HG02938 (cell line): ENCODE data around the gene FLAD1.
A peak's percentile ranks its signal among the peaks of the same experiment; 100 is the strongest.

Experiments used
- ATAC-seq: cut with Tn5 transposase; IDR thresholded peaks from one replicate; pipeline ENCODE4 v1.9.1; 2021; ENCODE audit warnings: mild to moderate bottlenecking, moderate library complexity; ENCODE audit not compliant: unreplicated experiment

Gene FLAD1

GRCh38 chr1:154982897-154983648 is at the start of gene FLAD1:
Gene FLAD1, plus strand, starts transcription at chr1:154983344. Its CDS starts 351 bp downstream, at chr1:154983695.
- ATAC-seq: peak; percentile 96

DNA sequence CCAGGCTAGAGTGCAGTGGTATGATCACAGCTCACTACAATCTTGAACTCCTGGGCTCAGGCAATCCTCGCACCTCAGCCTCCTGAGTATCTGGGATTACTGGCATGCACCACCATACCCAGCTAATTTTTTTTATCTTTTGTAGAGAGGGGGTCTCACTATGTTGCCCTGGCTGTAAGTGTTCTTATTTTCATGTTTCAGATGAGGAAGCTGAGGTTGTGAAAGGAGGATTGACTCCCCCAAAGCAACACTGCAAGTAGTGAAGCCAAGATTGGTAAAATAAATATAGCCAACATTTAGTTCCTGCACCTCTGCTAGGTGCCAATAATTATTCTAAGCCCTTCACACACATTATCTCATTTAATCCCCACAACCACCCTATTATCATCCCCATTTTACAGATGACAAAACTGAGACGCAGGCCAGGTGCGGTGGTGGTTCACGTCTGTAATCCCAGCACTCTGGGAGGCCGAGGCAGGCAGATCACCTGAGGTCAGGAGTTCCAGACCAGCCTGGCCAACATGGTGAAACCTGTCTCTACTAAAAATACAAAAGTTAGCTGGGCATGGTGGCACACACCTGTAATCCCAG is 48.7 kb upstream of the FLAD1 start:
- ATAC-seq: no peak

- no peak for ATAC-seq
Measured at GRCh38 chr1:154935749-154936554, 47.2 kb upstream of the FLAD1 start.

GRCh38 chr1:154936555-154937084 is 46.5 kb upstream of the FLAD1 start, which contains the start of gene PMVK:
Gene PMVK, minus strand, starts transcription at chr1:154936719. Its CDS starts 34 bp downstream, at chr1:154936685.
- ATAC-seq: peak; percentile 64

DNA sequence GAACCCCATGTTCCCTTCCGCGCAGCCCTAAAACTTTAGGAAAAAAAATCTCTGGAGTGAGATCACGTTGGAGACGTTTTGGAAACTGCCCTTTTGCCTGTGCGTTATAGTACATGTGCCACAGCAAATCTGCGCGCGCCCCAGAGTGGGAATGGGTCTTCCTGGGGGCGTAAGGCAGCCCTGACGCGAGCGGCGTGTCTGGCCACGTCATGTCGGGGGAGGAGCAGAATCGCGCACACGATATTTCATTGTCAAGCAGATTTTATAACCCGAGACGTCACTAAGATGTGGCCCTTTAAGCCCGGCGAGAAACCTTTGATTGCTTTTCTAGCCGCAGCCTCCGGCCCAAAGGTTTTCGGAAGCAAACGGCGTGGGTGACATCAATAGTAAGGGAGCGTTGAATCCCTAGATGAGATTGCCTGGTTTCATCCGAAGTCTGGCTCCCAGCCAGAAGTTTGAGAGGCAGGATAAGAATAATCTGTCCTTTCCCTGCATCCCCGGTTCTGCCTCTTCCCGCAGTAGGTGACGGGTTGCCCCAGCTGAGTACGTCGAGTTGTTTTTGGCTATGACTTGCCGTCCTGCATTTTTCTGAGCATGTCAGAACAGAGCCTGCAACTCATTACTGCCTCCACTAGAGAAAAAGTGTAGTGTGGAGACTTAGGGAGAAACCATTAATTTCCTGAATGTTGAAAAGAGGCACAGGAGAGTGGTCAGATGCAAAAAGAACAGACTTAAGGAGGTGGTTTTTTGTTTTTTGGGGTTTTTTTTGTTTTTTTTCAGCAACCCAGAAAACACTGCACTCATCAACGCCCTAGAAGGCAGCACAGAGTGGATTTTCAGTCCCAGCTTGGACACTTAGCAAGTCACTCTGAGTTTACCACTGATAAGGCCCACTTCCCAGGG is 45.8 kb upstream of the FLAD1 start:
- ATAC-seq: peak; percentile 54

DNA sequence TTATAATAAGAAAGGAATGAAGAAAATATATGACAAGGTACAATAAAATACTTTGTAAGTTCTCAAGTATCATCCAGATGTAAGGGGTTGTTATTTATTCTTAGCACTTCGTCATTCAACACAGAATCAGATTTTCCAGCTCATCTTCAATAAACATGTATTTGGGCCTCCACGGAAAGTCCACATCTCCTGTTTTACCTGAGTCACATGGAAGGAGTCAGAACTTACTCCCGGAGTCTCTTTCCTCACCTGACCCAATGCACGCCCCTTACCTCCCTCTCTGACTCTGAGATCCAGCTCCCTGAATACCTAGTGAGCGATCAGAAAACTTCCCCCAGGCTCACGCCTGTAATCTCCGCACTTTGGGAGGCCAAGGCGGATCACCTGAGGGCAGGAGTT is 45.2 kb upstream of the FLAD1 start:
- no peak for ATAC-seq

DNA sequence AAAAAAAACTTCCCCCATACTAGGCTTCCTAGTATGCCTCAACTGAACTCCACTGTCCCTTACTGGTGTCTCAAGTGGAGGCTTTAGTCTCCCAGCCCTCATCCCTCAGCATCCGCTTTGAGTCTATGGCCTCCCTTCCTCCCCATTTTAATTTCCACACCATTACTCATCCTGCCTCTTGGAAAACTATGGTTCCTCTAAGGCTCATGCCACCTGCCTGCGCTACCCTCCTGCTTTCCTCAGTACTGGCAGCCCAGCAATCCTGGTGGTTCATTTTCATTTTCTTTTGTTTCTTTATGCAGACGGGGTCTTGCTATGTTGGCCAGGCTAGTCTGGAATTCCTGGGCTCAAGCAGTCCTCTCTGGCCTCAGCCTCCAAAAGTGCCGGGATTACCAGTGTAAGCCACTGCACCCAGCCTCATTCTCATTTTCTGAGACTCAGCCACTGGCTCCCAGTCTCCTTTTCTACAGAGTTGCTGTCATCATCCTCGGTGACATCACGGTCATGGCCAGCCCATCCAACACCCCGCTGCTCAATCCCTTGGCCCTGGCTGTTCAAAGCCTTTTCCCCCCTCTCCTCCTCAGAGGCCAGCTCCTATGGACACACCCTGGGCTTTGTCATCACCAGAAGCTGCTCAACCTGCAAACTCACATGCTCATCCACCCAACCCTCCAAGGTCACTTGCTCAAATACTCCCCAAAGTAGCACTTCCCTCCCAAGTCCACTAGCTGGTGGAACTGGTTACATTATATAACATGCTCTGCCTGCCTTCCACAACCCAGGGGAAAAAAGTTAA is 44.3 kb upstream of the FLAD1 start:
- no peak for ATAC-seq

DNA sequence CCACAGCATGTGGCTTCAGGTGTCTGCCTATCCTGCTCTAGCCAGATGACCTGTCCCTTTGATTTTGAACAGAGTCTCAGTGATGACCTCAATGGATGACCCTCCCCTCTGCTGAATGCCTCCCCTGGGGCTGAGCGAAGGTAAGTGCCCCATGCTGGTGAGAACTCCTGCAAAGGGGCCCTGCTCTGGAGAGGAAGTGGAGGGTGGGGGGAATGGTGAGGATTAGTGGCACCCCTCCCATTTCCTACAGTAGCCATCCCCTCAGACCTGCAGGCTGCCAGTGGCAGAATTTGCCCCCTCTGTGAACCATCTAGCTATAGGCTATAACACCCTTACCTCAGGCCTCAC is 43.0 kb upstream of the FLAD1 start:
- no peak for ATAC-seq

- ATAC-seq: no peak
Measured at GRCh38 chr1:154940651-154941194, 42.4 kb upstream of the FLAD1 start.

DNA sequence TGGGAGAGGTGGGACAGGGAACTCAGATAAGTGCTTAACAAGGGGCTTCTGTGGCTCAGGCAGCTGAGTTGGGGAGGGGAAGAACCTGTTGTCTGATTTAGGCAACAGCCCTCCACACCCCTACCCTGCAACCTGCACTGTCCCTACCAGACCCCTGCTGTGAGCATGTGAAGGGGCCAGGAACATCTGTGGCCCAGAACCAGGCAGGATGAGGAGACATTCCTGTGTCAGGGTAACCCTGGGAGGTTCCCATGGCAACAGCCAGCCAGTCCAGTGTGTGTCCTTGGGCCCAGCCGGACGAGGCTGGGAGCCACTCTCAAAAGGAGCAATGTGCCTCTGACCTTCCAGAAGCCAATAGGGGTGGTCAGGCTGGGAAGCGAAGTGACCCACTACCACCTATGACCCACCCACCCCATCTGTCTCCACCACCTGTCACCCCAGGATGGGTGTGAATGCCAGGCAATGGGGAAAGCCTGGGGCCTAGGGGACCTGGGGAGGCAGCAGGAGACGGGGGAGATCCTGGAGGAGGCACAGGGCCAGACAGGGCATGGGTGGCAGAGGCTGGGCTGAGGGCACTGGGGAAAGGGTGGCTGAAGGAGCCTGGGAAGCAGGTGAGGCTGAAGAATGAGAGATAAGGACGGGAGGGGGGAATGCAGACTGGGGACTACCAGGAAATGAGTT is 41.7 kb upstream of the FLAD1 start:
- ATAC-seq: no peak

- ATAC-seq: no peak
Measured at GRCh38 chr1:154943649-154944400, 39.3 kb upstream of the FLAD1 start.

GRCh38 chr1:154944401-154945159 is 38.6 kb upstream of the FLAD1 start:
- ATAC-seq: no peak

GRCh38 chr1:154945160-154945961 is 37.8 kb upstream of the FLAD1 start:
- no peak for ATAC-seq

DNA sequence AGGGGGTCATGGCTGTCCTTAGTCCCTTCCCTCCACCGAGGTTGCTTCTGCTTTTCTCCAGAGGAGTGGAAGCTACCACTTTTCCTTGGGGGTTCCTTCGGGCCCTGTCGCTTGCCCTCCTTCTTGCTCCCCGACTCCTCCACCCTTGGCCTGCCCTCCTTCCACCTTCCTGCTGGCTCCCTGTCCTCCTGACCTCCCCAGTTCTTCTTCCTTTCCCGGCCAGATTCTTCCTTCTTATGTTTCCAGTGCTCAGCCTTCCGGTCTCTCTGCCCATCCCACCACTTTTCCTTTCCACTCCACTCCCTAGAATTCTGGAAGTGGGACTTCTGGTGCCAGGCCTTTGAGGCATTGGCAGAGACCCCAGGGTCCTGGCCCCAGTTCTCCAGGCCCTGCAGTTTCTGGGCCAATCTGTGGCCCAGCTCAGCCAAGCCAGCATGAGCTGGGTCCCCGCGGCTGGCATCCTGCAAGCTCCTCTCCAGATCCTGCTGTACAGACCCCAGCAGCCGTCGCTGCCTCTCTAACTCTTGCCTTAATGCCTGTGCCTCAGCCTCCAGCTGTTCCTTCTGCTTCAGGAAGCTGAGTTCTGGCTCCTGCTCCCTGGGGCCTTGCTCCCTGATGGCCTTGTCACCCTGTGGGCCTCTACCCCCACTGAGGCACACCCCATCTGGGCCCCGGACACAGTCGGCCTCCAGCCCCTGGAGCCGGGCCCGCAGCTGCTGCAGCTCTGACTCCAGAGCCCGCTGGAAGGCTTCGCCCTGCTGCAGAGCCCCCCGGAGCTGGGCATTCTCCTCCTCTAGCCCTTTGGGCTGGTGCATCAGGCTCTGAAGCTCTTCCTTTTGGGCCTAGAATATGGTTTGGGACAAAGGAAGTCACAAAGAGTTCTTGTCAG is 36.9 kb upstream of the FLAD1 start:
- no peak for ATAC-seq

DNA sequence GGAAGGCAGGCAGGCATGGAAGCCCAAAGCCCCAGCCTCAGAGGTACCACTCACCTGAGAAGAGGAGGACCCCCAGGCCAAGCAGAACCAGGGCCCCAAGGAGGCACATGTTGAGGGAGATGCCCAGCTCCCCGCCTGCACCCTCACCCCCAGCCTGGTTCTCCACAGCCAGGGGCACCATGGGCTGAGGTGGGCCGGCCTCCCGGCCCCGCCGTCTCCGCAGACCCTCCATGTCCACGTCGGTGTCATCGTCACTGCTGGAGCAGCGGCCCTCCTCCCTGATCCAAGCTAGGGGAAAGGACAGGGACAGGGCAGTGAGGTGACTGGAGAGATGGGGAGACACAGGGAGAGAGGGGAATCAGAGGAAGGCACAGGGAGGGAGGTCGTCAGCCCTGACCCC is 35.1 kb upstream of the FLAD1 start:
- ATAC-seq: no peak
